ENCODE results near the gene SELPLG. TPM values are rescaled to one million over a fixed set of nuclear protein-coding genes. Genes with fewer than 3 reads are reported as not detected.

The SELPLG gene
- total and polyA plus RNA-seq, 2 donors (not counting 1 experiment from before 2014, with no cell fraction given): 6.1 to 8.0 TPM

DNA sequence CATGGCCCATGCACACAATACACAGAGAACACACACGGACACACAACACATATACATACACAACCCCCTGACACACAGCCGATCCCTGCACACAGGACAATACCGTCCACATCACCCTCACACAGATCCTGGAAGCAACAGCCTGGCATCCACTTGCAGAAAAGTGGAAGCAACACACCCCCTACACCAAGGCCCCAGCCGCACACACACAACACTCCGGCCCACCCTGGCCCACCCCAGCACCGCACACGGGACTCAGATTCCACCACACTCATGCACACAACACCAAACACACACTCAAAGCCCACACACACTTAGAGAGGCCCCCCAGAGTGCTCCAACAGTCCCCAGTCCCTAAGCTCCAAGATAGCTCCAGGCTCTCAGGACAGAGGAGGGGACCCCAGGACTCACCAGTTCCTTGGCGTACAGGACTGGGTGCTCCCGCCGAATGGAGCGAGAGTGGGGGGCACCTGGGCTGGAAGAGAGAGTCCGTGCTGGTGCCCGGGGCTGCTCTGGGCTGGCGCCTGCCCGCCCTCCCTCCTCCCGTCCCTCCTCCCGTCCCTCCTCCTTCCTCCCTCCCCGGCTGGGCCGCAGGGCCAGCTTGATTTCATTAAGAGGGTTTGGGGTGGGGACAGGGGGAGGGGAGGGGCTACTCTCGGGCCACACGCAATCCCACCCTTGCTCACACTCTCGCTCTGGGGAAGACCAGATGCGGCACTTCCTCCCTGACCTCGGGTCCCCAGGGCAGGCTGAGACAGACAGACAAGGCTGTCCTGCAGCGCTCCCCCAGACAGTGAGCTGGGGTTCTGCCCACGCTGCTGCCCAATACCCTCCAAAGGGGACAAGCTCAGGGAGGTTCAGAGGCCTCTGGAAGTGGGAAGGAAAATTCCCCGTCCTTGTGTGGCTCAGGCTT lies 35.9 kb downstream of the SELPLG start, which contains the start of gene TMEM119:
Gene TMEM119 (minus strand): TSS at position 526 of the 913 bp plus-strand sequence. CDS start 5,701 bp downstream, outside the sequence.
- CTCF ChIA-PET: interaction anchor here (1.5 kb wide), 1 partner anchor 20 kb away, joined by 5 read pairs; no protein-coding TSS in a partner anchor
- no peak within 1 kb of the TSS for H3K9ac ChIP-seq (ENCODE audit: low read length)
- H3K4me1 Mint-ChIP-seq: no peaks in the 10 kb centered on the region

More for the DNA sequence above, 35.9 kb downstream of the SELPLG start, which contains the start of gene TMEM119:
- Histone ChIP-seq H3K4me3 (ENCODE audit: control extremely low read depth in 1 of 5, extremely low read depth in 1 of 5, insufficient read depth in 1 of 5, low read depth in 2 of 5, low read length in 4 of 5) (no peak within 1 kb of the TSS), H2AFZ (ENCODE audit: insufficient read depth, low read depth, low read length, poor library complexity, severe bottlenecking) (no peak within 1 kb of the TSS), H3K79me2 (ENCODE audit: control insufficient read depth, insufficient read depth, low read length) (no peaks in the 10 kb centered on the region), H3K36me3 (replicated peaks in 1 of 2; ENCODE audit: control extremely low read depth in 1 of 2, control insufficient read depth in 1 of 2, extremely low read depth in 1 of 2, insufficient read depth in 2 of 2, low read length in 1 of 2) (no peaks in the 10 kb centered on the region), H4K20me1 (ENCODE audit: control insufficient read depth, insufficient read depth, low read length, poor library complexity, severe bottlenecking) (no peaks in the 10 kb centered on the region), H3K27ac (ENCODE audit: low read length in 2 of 2) (no peak within 1 kb of the TSS), H3K27me3 (replicated peaks in 1 of 4; ENCODE audit: control extremely low read depth in 1 of 4, control insufficient read depth in 3 of 4, insufficient read depth in 4 of 4, low read length in 3 of 4) (no peaks in the 10 kb centered on the region), H3K9me3 (ENCODE audit: control extremely low read depth in 1 of 3, control insufficient read depth in 2 of 3, insufficient read depth in 1 of 3, low read length in 2 of 3) (no peaks in the 10 kb centered on the region), H3K4me1 (ENCODE audit: control insufficient read depth in 2 of 2, insufficient read depth in 2 of 2, low read length in 2 of 2) (no peaks in the 10 kb centered on the region), H3K4me2 (replicated peaks; ENCODE audit: low read depth, low read length, poor library complexity, severe bottlenecking) (no peak within 1 kb of the TSS)
- no peak within 1 kb of the TSS for H3K4me3 Mint-ChIP-seq
- ATAC-seq (ENCODE audit: low read depth): no peak
- TF ChIP-seq EZH2 (IDR thresholded peaks at IDR 0.05; ENCODE audit: borderline replicate concordance, insufficient read depth, low read depth, low read length, poor library complexity, severe bottlenecking): no peak
- TF ChIP-seq, protein P1, sequence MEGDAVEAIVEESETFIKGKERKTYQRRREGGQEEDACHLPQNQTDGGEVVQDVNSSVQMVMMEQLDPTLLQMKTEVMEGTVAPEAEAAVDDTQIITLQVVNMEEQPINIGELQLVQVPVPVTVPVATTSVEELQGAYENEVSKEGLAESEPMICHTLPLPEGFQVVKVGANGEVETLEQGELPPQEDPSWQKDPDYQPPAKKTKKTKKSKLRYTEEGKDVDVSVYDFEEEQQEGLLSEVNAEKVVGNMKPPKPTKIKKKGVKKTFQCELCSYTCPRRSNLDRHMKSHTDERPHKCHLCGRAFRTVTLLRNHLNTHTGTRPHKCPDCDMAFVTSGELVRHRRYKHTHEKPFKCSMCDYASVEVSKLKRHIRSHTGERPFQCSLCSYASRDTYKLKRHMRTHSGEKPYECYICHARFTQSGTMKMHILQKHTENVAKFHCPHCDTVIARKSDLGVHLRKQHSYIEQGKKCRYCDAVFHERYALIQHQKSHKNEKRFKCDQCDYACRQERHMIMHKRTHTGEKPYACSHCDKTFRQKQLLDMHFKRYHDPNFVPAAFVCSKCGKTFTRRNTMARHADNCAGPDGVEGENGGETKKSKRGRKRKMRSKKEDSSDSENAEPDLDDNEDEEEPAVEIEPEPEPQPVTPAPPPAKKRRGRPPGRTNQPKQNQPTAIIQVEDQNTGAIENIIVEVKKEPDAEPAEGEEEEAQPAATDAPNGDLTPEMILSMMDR (IDR thresholded peaks at IDR 0.05): no peak
- DNase-seq: no peak
- WGBS (ENCODE audit: insufficient coverage): 72% methylated on average over 15 of the region's 27 CpGs
- H3K27me3 Mint-ChIP-seq: no peaks in the 10 kb centered on the region
- POLR2A ChIA-PET: interaction anchor here (0.6 to 0.7 kb wide), 2 partner anchors 9 to 42 kb away, joined by 4 to 6 read pairs; no protein-coding TSS in a partner anchor
- no peak within 1 kb of the TSS for H3K27ac Mint-ChIP-seq
- intact Hi-C loops (cut with micrococcal nuclease): no loop called here
- no peaks in the 10 kb centered on the region for H3K9me3 Mint-ChIP-seq (ENCODE audit: insufficient read depth)
